ENCODE results near the gene DNAJC1.
"Not testable (repeated sequence)": the region's sequence is repeated elsewhere in the genome, so short reads cannot be mapped to it uniquely, and the experiment has no call there.

Gene DNAJC1

DNA sequence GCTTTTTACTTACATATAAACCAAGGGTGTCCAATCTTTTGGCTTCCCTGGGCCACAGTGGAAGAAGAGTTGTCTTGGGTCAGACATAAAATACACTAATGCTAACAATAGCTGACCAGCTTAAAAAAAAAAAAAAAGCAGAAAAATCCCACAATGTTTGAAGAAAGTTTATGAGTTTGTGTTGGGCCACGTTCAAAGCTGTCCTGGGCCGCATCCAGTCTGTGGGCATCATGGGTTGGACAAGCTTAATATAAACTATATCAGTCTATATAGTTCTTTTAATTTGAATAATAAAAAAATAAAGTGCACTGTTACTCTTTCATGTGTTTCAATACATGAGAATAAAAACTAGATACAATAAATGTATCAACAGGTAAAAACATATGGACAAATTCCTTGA, 179.9 kb downstream of the DNAJC1 start:
- DNase-seq: no peak

DNA sequence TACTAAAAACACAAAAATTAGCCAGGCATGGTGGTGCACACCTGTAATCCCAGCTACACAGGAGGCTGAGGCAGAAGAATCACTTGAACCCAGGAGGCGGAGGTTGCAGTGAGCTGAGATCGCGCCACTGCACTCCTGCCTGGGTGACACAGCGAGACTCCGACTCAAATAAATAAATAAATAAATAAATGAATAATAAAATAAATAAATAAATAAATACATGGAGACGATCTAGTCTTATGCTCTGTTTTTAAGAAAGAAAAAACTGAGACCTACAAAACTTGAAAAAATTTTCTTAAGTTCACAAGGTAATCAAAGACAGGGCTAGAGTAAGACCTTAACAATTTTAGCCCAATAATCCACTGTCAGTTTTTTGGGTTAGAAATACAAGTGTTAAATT, 181.3 kb downstream of the DNAJC1 start:
- not testable (repeated sequence) for DNase-seq

DNA sequence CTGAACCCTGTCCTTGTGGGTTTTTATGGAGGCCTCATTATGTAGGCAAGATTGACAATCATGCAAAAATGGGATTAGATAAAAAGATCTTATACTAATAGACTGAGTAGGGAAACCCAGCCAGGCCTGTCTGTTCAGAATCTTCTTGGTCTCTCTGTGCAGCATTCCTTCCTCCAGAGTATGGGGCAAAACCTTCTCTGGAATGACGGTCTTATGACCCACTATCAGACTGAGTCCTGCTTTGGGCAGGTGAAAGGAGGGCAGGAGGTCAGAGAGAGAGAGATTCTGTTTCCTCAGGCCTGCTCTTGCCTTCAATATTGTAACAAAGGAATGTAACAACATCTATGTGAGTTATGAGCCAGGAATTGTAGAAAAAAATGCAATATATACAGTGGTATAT, 182.6 kb downstream of the DNAJC1 start:
- DNase-seq: no peak

DNA sequence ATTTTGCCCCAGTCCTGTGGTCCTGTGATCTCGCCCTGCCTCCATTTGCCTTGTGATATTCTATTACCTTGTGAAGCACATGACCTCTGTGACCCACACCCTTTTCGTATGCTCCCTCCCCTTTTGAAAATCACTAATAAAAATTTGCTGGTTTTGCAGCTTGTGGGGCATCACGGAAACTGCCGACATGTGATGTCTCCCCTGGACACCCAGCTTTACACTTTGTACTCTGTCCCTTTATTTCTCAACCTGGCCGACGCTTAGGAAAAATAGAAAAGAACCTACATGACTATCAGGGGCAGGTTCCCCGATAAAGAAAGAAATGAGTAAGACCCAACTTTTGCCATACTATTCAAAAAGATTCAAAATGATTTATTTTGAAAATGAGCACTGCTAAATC, 185.1 kb downstream of the DNAJC1 start:
- not testable (repeated sequence) for DNase-seq

GRCh38 chr10:21814866-21815265, 188.7 kb downstream of the DNAJC1 start:
- no peak for DNase-seq

DNA sequence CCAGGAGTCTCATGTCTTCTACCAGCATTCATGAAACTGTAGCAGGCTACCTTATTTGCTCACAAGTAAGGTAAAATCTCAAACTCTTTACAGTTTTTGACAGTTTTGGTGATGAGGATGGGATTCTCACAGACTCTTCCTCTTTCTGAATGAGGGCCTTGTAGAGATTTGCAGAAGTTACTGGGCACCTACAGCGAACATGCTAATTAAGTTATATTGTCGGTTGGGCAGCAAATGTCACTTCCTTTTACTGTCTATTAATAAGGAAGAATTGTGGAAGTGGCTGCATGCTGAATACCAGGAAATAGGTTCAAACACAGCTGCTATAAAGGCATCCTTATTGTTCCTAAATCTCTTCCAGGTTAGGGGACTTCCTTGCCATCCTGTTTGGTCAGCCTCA, 189.6 kb downstream of the DNAJC1 start:
- DNase-seq: no peak

DNA sequence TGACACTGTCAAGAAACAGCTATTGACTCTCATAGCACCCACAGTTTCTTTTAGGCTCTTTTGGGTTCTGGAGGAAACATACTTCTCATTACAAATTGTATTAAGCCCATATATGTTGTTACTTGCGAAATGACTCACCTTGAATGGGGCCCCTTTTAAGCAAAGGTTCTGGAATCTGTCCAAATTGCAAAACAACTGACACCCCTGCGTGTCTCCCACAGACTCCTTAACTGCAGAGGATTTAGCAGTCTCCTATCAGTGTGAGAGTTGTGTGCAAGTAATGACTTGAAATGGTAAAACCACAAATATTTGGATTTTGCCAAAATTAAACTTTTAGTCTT, 192.3 kb downstream of the DNAJC1 start:
- no peak for DNase-seq

GRCh38 chr10:21810582-21811244, 192.8 kb downstream of the DNAJC1 start:
- no peak for DNase-seq

- DNase-seq: no peak
Observed at GRCh38 chr10:21808550-21808949, 195.0 kb downstream of the DNAJC1 start.

DNA sequence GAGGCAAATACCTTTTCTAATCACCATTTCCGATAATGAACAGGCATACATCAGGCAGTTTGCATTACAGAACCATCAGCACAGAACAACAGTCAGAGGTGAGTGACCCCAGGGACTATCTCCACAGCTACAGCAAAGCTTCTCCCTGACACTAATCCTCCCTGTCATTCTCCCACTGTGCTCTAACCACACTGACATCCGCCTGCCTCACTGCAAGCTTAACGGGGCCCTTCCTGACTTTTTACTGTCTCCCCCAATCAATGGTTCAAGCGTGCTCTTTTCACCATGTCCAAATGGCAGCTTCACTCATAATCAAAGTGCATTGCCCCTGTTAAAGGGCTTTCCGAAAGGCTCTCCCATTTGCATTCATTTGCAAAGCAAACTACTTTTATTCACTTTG, 196.3 kb downstream of the DNAJC1 start:
- DNase-seq: no peak

DNA sequence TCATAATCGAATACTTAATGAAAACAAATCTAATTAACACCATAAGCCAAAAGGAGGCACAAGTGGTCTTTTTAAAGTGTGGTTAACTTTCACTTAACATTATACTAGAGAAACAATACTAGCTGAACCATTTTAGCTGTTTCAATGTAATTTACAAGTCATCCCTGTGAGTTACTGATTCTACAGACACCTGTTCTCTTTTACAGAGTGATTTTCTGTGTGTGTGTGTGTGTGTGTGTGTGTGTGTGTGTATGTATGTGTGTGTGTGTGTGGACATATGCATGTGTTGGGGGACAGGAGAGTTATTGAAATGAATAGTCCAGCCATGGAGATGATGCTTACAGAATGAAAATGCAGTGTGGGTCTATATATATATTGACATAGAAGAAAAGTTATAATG, 200.2 kb downstream of the DNAJC1 start:
- no peak for DNase-seq

DNA sequence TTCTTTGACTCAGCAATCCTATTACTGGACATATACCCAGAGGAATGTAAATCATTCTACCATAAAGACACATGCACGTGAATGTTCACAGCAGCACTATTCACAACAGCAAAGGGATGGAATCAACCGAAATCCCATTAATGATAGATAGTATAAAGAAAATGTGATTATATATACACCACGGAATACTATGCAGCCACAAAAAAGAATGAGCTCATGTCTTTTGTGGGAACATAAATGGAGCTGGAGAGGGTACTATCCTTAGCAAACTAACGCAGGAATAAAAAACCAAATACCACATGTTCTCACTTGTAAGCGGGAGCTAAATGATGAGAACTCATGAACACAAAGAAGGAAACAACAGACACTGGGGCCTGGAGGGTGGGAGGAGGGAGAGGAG, 201.9 kb downstream of the DNAJC1 start:
- DNase-seq: no peak

DNA sequence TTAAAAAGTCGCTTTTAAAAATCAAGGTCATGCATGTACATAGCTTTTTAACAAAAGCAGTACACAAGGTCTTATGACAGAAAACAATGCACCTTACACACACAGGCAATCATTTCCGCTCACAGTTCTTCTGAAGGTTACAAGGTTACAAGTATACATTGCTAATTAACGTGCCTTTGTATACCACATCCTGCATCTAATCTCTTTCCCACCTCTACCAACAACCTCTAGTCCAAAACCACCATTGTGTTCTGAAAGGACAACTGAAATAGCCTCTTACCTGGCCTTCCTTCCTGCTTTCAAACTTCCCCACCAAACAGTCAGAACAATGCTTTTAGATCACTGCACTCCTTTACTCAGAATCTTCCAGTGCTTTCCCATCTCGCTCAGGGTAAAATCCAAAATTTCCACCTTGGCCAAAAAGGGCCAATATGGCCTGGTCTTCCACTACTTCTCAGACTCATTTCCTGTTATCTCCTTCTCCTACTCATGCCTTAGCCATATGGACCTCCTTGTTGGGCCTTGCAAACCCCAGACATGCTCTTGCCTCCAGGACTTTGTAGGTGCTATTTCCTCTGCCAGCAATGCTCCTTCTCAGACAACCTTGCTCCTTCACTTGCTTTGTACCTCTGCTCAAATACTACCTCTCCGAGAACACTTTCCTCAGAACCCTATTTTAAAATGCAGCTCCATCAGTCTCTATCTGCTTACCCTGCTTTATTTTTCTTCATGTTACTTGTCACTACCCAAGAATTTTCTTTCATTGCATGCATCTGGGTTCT, 205.4 kb downstream of the DNAJC1 start:
- no peak for DNase-seq

DNA sequence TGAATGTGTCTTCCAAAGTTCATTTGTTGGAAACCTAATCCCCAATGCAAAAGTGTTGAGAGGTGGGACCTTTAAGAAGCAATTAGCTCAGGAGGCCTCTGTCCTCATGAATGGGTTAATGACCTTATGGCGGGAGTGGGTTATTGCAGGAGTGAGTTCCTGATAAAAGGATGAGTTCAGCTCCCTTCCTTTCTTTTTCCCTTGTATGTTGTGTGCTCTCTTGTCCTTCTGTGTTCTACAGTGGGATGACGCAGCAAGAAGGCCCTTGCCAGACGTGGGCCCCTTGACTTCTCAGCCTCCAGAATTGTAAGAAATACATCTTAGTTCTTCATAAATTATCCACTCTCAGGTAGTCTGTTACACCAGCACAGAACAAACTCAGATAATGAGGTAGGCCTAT, 206.0 kb downstream of the DNAJC1 start:
- DNase-seq: no peak

DNA sequence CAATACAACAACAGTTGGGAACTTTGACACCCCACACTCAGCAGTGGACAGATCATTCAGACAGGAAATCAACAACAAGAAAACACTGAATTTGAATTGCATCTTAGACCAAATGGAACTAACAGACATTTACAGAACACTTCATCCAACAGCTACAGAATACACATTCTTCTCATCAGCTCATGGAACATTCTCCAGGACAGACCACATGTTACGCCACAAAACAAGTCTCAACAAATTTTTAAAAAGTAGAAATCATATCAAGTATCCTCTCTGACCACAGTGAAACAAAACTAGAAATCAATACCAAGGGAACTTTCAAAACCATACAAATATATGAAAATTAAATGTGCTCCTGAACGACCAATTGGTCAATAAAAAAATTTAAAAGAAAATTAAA, 212.3 kb downstream of the DNAJC1 start:
- DNase-seq: no peak

GRCh38 chr10:21776883-21777282, 226.6 kb downstream of the DNAJC1 start:
- no peak for DNase-seq

DNA sequence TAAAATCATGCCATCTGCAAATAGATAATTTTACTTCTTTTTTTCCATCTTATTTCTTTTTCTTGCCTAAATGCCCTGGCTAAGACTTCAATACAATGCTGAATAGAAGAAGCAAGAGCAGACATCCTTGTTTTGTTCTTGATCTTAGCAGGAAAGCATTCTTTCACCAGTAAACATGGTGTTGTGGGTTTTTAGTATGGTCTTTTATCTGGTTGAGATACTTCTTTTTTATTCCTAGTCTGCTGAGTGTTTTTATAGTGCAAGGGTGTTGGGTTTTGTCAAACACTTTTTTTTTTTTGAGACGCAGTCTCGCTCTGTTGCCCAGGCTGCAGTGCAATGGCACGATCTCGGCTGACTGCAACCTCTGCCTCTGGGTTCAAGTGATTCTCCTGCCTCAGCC, 232.3 kb downstream of the DNAJC1 start:
- DNase-seq: no peak

DNA sequence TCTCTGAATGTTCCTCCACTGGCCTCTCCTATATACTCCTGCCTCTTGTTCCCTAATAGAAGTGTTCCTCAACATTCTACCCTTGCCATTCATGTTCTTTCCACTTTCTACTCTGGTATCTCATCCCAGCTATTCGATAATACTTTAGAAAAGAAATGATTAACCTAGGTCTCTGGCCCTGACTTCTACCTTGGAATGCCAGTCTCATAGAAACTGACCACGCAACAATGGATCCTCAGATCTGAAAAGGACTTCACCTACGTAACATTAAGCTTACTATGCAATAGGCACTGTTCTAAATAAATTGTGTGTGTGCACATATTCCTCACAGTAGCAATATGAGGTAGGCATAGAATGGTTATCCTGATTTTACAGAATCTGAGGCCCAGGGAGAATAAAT, 234.5 kb downstream of the DNAJC1 start:
- DNase-seq: no peak

DNA sequence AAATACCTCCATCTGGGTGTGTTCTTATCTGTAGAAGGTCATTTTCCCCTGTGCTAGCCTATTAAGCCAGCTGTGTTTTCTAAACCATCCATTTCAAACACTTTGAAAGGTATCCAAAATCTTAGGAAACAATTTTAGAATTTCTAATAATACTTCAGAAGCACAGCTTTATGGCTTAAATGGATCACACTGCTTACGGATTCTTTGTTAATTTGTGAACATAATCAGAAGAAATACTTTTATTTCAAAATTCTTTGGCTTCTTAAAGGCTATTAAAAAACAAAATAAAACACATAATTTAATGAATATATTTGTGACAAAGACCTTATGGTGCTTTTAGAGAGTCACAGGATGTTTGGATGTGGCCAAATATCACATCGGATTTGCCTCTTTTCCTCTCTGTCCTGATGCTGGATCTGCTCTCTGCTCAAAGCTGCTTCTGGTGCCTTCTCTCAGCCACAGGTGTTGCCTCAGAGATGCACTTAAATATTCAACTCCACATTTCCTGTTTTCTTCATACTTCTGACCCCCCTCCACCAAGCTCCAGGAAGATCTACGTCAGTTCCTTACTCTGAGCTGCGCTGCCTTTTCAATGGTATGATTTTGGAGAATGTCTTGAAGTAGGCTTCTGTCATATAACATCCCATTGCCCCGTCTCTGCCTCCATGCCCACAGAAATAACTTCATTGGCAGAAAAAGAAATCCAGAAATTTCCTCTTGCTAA, 238.9 kb downstream of the DNAJC1 start:
- DNase-seq: no peak

DNA sequence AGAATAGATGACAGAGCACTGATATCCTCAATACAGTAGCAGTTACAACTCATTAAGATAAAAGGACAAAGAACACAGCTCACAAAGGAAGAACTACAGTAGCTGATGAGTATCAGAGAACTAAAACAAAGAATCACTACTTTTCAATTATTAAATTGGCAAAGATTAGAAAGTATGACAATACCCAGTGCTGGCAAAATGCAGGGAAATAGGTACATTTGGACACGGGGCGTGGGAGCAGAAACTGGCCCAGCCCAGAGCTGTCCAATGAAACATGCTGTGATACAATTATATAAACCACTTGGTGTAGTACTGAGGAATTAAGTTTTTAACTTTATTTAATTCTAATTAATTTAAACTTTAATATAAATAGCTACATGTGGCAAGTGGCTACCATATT, 243.2 kb downstream of the DNAJC1 start:
- no peak for DNase-seq

- no peak for DNase-seq
Observed at GRCh38 chr10:21759232-21759631, 244.3 kb downstream of the DNAJC1 start.

DNA sequence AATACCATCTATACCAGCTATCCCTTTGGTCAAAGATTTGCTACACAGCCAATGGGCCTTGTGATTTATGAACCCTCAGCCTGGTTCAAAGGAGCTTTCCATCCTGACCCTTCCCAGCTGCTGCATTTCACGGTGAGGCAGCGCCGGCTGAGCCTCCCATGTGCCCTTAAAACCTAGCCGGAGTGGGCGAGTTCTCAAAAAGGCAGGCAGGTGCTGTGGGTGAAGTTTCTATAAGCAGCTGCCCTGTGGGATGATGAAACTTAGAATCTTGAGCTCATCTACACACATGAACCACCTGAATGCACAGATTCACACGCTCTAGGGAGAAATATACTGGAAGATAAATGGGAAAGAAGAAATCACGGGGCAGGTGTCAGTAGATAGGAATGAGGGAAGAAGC, 244.8 kb downstream of the DNAJC1 start:
- no peak for DNase-seq

- no peak for DNase-seq
Observed at GRCh38 chr10:21758239-21758638, 245.3 kb downstream of the DNAJC1 start.

GRCh38 chr10:21757185-21757901, 246.2 kb downstream of the DNAJC1 start:
- no peak for DNase-seq
